Measurements from ENCODE around the gene PCSK4.

DNA sequence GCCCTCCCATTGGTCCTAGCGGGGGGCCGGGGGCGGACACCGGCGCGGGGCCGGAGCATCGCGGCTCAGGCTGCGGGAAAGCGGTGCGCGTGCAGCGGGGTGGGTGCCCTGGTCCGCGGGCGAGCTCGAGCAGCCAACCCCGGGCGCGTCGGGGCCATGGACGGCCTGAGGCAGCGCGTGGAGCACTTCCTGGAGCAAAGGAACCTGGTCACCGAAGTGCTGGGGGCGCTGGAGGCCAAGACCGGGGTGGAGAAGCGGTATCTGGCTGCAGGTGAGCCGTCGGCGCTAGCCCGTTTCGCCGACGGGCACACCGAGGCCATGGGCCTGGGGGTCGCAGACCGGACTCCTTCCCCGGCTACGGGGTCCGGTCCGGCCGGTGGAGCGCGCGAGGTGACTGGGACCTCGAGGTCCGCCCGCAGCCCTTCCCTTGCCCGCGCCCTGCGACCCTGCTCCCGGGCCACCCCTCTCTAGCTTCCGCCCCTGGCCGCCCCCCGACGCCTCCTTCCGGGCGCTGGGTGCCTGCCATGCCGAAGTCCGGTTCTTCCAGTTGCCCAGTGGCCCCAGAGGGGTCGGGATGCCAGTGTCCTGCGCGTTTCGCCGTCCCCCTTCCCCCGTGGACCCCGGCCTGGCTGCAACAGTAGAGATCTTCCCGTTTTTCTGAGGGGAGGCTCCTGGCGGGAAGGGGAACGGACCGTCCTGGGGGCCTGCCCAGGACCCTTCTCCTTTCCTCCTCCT is 1.1 kb upstream of the PCSK4 start, which contains the start of gene REEP6:
- peak; percentile 92 to 95 for TF ChIP-seq POLR2A (IDR thresholded peaks at IDR 0.05)
- TF ChIP-seq, protein P1, sequence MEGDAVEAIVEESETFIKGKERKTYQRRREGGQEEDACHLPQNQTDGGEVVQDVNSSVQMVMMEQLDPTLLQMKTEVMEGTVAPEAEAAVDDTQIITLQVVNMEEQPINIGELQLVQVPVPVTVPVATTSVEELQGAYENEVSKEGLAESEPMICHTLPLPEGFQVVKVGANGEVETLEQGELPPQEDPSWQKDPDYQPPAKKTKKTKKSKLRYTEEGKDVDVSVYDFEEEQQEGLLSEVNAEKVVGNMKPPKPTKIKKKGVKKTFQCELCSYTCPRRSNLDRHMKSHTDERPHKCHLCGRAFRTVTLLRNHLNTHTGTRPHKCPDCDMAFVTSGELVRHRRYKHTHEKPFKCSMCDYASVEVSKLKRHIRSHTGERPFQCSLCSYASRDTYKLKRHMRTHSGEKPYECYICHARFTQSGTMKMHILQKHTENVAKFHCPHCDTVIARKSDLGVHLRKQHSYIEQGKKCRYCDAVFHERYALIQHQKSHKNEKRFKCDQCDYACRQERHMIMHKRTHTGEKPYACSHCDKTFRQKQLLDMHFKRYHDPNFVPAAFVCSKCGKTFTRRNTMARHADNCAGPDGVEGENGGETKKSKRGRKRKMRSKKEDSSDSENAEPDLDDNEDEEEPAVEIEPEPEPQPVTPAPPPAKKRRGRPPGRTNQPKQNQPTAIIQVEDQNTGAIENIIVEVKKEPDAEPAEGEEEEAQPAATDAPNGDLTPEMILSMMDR (IDR thresholded peaks at IDR 0.05), result no peak

Measured in Peyer's patch (tissue), 4 donors.